GM13976 (cell line): ENCODE results near the gene PEPD.

ENCODE experiments used
- DNase-seq: peaks from one replicate; pipeline ENCODE4 v3.0.0; 2012; ENCODE audit warnings: low spot score
- CTCF ChIP-seq: IDR thresholded peaks from 2 replicates; pipeline ENCODE4 v1.5.1; 2012; ENCODE audit warnings: borderline replicate concordance, mild to moderate bottlenecking; ENCODE audit not compliant: insufficient read depth; ENCODE audit errors: extremely low read depth, missing control alignments, control extremely low read depth
- in situ Hi-C: fragments of 300-500 bp; cut with MboI; formaldehyde crosslinking; loops from one replicate; pipeline ENCODE4 v1.12.0; 2022; ENCODE audit warnings: low sequenced_read_pairs, mixed read lengths, inconsistent platforms; ENCODE audit not compliant: unreplicated experiment

Gene PEPD

GRCh38 chr19:33550768-33551167, 29.2 kb upstream of the PEPD start:
- in situ Hi-C loops = no loop called here

GRCh38 chr19:33547676-33548075, 26.1 kb upstream of the PEPD start:
- in situ Hi-C loops = no loop called here
- no peak for TF ChIP-seq CTCF
- no peak for DNase-seq

More at GRCh38 chr19:33550768-33551167, 29.2 kb upstream of the PEPD start:
- no peak for DNase-seq
- TF ChIP-seq CTCF = no peak

GRCh38 chr19:33546656-33547055, 25.1 kb upstream of the PEPD start:
- in situ Hi-C loops = no loop called here
- no peak for TF ChIP-seq CTCF
- DNase-seq = no peak

- no peak for DNase-seq
- in situ Hi-C loops = no loop called here
- TF ChIP-seq CTCF = no peak
Observed at GRCh38 chr19:33545217-33545981, 23.8 kb upstream of the PEPD start.

GRCh38 chr19:33535226-33535625, 13.6 kb upstream of the PEPD start:
- DNase-seq = no peak
- TF ChIP-seq CTCF = no peak
- in situ Hi-C loops = no loop called here

- in situ Hi-C loops = no loop called here
- DNase-seq = no peak
- TF ChIP-seq CTCF = no peak
Observed at GRCh38 chr19:33532859-33533460, 11.4 kb upstream of the PEPD start.
